ELF-1 (cell line): ENCODE results near the gene NTN1.

Source experiments
- DNase-seq: peaks from one replicate; pipeline ENCODE4 v3.0.0-alpha.2; 2016; ENCODE audit warnings: low read depth, low spot score

NTN1 gene

GRCh38 chr17:9192010-9192409 lies 170.7 kb downstream of the NTN1 start:
- DNase-seq = no peak

GRCh38 chr17:9195411-9195810 lies 174.1 kb downstream of the NTN1 start:
- DNase-seq = no peak

GRCh38 chr17:9195961-9196670 lies 174.8 kb downstream of the NTN1 start:
- DNase-seq = peak; percentile 93

- DNase-seq = peak; percentile 29
These were observed 178.6 kb downstream of the NTN1 start for GRCh38 chr17:9199571-9200551.

- DNase-seq = no peak
These were observed 179.5 kb downstream of the NTN1 start for GRCh38 chr17:9200699-9201359.

GRCh38 chr17:9202532-9202931 lies 181.2 kb downstream of the NTN1 start:
- no peak for DNase-seq

- no peak for DNase-seq
These were observed 182.6 kb downstream of the NTN1 start for GRCh38 chr17:9203771-9204425.

- no peak for DNase-seq
These were observed 183.5 kb downstream of the NTN1 start for GRCh38 chr17:9204637-9205329.

GRCh38 chr17:9205520-9206409 lies 184.5 kb downstream of the NTN1 start:
- no peak for DNase-seq

- DNase-seq = no peak
These were observed 185.0 kb downstream of the NTN1 start for GRCh38 chr17:9206410-9206703.

- no peak for DNase-seq
These were observed 185.5 kb downstream of the NTN1 start for GRCh38 chr17:9206741-9207332.

- DNase-seq = no peak
These were observed 187.2 kb downstream of the NTN1 start for GRCh38 chr17:9208381-9209105.

- DNase-seq = no peak
These were observed 188.0 kb downstream of the NTN1 start for GRCh38 chr17:9209347-9209746.

GRCh38 chr17:9209781-9210370 lies 188.6 kb downstream of the NTN1 start:
- DNase-seq = no peak

GRCh38 chr17:9211133-9211765 lies 189.9 kb downstream of the NTN1 start:
- peak; percentile 72 for DNase-seq

- DNase-seq = no peak
These were observed 191.3 kb downstream of the NTN1 start for GRCh38 chr17:9212376-9213302.

- no peak for DNase-seq
These were observed 192.0 kb downstream of the NTN1 start for GRCh38 chr17:9213303-9213640.
